Effector CD8-positive, alpha-beta T cell (primary cell): ENCODE results near the gene IPO11.
"Not testable (repeated sequence)": the region's sequence is repeated elsewhere in the genome, so short reads cannot be mapped to it uniquely, and the experiment has no call there.

Source experiments
- DNase-seq: peaks from one replicate; lab custom pipeline; 2025; lab: John Stamatoyannopoulos, UW

The IPO11 gene

DNA sequence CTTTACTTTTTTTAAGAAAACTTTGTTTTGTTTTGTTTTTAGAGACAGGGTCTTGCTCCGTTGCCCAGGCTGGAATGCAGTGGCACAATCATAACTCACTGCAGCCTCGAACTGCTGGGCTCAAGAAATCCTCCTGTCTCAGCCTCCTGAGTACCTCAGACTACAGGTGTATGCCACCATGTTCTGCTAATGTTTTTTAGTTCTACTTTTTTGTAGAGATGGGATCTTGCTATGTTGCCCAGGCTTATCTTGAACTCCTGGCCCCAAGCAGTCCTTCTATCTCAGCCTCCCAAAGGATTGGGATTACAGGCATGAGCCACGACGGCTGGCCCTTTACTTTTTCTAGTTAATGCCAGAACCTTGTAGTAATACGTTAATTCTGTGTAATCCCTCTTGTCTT is 36.0 kb downstream of the IPO11 start:
- DNase-seq, result no peak

DNA sequence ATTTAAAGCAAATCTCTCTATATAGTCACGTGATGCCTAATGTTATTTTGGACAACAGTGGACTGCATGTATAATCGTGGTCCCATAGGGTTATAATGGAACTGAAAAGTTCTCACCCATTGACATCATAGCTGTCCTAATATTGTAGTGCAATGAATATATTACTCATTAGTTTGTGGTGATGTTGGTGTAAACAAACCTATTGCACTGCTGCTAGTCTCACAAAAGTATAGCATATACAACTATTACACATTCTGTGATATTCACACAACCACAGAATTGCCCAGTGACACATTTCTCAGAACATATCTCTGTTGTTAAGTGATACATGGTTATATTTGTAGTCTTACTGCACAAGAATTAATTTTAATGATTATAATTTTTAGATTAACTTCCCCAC is 37.7 kb downstream of the IPO11 start:
- no peak for DNase-seq

DNA sequence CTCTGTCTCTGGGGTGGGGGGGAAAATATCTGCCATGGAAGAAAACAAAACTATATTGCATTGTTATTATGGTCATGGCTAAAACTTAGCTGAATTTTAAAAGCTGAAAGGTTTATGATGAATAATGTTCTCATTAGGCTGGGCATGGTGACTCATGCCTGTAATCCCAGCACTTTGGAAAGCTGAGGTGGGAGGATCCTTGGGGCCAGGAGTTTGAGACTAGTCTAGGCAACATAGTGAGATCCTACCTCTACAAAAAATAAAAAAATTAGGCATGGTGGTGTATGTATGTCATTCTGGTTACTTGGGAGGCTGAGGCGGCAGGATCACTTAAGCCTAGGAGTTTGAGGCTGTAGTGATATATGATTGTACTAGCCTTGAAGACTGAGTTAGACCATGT is 44.5 kb downstream of the IPO11 start:
- no peak for DNase-seq

DNA sequence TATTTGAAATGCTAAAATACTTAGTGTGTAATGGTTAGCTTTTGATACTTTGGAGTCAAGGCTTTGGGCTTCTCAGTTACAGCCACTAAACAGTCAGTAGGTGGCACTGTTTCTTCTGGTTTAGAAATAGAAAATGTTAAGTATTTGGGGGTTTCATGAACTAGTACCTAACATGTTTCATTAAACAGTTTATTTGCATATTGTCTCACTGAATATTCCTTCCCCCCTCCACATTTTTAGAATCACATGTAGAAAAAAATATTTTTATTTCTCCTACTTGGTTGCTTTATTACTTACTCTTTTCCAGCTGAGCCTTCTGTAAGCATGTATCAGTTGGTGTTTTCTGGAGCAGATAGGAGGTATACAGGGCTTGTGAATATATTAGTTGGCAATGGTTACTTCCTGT is 48.0 kb downstream of the IPO11 start:
- DNase-seq, result no peak

DNA sequence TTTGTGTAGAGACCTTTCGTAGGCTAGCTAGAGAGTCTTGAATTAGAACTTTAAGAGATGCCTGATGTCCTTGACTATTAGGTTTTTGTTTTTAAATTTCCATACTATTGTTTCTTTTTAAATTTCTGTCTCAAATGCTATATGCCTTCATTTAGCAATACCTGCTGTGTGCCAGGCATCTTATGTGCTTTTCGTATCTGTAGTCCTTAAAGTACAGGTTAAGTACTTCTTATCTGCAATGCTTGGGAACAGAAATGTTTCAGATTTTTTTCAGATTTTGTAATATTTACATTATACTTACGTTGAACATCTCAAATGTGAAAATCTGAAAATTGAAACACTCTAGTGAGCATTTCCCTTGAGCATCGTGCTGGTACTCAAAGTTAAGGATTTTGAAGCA is 49.0 kb downstream of the IPO11 start:
- DNase-seq, result no peak

DNA sequence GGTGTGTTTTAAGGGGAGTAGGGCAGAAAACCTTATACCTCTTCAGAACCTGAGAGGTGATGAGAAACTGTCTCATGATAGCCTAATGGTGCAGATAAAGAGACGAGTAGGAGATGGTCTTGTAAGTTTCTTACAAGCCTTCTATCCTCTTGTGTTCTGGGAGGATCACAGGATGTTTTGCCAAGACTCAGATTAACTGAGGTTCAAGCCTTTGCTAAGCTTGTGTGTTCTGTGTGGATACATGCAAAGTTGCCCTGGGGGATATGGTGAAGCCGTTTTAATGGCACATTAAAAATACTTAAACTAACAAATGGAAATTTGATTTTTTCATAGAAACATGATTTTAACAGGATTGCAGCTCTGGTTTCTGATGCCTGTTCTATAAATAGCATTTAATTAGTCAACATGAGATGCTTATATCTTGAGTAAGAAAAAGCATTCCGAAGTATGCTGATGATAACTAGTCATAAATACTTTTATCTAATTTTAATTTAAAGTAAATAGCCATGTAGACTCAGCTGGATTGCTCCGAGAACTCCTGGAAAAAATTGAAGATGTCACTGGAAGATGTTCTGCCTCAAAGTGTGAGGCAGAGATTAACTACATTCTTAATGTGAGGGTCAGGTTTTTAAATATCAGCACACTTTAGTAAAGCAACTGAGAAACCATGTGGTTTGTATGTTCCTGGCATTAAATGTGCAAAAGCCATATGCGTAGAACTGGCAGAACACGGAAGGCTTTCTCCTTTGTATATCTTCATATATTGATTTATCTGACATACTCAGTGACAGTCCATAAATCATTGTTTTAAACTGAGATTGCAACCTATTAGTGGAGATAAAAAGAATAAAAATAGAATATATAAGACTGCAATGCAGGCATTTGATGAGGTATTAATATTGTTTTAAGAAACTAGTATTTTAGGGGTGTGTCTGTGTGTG is 53.7 kb downstream of the IPO11 start:
- DNase-seq, result no peak

DNA sequence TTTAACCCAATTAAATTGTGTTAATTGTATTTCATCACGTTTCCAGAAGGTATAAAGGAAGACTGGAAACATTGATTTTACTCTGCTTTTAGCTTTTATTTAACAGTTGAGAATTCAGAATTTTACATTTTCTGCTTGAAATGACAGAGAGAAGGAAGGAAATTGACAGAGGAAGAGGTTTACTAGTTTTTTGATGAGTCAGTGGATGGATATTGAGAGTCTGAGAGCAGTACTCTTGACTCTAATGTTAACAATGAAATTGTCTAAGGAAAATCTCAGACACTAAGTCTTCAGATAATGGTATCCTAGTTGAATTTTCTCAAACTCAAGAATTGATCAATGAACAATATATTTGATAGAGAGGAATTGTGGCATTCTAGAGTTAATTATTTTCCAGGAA is 60.6 kb downstream of the IPO11 start:
- no peak for DNase-seq

DNA sequence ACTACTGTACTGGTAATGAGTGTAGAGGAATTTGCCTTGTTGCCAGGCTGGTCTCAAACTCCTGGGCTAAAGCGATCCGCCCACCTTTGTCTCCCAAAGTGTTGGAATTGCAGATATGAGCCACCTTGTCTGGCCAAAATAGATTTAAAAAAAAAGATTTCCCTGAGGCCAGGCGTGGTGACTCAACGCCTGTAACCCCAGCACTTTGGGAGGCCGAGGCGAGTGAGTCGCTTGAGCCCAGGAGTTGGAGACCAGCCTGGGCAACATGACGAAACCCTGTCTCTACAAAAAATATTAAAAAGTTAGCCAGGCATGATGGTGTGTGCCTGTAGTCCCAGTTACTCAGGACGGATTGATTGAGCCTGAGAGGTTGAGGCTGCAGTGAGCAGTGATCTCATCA is 62.5 kb downstream of the IPO11 start:
- DNase-seq, result no peak

DNA sequence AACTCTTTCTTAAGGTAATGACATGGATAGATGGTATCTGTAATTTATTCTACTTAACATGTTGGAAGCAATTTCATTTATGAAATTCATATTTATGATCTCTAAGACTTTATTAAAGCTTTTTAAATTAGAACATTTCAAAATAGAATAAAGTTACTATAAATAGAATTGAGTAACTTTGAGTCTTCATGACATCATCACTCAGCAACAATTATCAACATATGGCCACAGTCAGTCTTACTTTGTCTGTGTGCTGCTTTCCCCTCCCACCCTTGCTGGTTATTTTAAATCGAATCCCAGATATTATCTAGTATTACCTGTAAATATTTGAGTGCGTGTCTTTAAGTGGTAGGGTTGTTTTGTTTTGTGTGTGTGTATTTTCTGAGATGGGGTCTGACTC is 65.2 kb downstream of the IPO11 start:
- no peak for DNase-seq

DNA sequence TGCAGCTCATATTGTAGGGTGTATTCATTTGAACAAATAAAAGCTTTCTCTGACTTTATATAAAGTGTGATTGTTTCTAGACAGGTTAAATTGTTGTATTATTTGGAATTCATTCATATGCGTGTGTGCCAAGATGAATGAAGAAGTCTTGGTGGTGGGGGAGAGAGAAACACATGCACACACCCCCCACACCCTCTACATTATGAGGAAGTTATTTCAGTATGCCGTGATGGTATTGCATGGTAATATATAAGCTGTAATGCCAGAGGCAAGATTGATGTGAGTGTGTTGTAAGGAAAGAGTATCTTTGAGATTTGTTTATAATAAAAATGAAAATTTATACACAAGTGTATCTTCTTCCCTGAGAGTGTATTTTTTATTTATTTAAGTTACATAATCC is 71.0 kb downstream of the IPO11 start:
- DNase-seq, result no peak

DNA sequence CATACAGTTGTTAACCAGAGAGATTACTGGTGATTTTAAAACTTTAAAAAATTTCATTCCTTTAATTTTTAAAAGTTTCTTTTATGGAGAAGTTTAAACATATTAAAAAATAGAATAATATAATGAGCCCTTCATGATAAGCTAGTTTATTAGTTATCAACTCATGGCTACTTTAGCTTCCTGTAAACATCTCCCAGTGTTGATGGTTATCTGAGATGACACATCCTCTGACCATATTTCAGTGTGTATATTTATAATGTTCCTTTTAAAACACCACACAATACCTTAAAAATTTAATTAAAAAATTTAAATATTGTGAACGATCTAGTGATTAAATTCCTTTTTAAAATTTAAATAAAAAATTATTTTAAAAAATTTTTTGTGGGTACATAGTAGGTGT is 74.1 kb downstream of the IPO11 start:
- DNase-seq, result no peak

DNA sequence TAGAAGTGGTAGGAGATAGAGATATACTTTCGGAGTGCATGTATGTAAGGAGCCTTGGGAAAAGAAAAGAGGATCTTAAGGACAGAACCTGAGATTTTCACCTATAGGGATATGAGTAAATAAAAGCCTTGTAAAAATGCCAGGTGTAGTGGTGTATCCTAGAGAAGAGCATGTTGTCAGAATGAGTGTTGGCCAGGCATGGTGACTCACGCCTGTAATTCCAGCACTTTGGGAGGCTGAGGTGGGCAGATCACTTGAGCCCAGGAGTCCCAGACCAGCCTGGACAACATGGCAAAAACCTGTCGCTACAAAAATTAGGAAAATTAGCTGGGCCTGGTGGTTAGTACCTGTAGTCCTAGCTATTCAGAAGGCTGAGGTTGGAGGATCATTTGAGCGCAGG is 76.0 kb downstream of the IPO11 start:
- no peak for DNase-seq

DNA sequence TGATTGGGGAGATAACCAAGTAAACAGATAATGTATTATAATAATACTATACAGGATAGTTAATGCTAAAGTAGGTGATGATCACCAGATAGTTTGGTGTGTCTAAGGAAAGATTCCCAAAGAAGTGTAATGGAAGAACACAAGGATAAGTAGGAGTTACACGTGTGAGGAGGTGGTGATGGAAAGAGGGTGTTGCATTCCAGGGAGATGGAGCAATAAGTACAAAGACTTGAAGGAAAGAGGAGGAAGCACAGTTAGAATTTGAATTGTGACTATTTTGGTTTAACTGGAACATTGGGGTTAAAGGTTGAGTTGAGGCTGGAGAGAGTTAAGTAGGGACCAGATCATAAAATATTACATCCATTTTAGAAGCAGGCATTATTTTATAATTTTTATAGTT is 76.9 kb downstream of the IPO11 start:
- no peak for DNase-seq

DNA sequence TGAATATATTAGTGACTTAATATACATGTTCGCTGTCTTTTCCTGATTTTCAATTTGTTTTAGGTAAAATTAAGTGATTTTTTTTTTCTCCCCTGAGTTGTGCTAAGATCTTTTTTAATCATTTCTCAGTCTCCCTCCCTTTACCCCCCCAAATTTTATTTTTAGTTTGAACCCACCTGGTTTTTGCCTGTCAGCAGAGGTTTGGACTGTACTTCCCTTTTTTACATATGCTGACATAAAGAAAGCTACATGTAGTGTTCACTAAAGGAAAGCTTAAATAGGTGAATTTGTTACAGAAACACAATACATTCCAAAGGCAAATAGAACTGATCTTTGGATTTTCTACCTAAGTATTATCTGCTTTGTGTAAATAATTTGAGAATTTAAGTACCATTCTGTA is 82.2 kb downstream of the IPO11 start:
- no peak for DNase-seq

DNA sequence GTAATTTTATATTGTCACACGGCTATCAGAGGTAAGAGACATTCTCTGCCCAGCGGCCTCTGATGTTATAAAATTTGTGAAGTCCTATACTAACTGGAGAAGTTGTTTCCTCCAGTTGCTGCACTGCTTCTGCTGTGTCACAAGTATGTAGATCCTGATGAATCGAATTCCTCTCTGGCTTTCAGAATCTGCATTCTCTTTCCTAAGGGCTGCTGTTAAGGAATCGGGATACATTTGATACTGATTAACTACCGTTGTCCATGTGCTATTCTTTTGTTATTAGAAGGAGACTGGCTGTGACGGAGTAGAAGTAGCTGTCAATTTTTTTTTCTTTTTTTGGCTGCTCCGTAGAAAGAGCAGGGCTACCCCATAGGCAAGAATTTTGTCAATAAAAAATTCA is 84.3 kb downstream of the IPO11 start:
- DNase-seq, result no peak

DNA sequence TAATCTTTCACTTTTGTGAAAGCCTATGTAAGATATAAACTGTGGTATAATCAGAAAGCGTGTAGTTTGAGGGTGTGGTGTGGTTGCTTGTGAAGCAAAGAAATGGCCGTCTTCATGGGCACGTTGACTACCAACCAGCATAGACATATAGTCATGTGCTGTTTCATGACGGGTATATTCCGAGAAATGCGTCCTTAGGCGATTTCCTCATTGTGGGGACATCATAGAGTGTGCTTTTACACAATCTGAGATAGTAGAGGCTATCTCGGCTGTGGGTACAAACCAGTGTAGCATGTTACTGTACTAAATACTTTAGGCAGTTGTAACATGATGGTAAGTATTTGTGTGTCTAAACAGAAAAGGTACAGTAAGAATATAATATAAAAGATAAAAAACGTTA is 86.4 kb downstream of the IPO11 start:
- DNase-seq, result no peak

DNA sequence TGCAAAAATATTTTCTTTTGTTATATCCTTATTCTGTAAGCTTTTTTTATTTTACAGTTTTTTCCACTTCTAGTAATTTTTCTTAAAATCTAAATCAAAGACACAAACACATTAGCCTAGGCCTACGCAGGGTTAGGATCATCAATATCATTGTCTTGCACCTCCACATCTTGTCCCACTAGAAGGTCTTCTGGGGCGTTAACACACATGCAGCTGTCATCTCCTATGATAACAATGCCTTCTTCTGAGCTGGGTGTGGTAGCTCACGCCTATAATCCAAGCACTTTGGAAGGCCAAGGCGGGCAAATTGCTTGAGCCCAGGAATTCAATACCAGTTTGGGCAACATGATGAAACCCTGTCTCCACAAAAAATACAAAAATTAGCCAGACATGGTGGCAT is 87.2 kb downstream of the IPO11 start:
- DNase-seq, result no peak

DNA sequence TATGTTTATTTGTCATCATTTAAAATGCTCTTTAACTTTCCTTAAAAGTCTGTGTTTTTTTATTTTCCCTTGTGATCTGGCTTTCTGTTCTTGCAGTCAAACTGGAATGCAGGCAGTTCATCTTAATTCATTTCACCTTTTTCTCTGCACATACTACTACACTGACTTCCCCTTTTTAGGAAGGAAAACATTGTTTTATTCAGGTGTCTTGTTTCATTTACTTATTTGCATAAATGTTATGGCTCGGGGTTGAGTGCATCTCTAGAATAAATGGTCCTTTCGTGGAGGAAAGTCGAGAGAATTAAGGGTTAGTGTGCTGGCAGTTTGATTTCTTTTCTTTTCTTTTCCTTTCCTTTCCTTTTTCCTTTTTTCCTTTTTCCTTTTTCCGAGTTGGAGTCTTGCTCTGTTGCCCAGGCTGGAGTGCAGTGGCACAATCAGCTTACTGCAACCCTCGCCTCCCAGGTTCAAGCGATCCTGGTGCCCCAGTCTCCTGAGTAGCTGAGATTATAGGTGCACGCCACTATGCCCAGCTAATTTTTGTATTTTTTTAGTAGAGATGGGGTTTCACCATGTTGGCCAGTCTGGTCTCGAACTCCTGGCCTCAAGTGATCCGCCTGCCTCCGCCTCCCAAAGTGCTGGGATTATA is 90.0 kb downstream of the IPO11 start:
- no peak for DNase-seq

DNA sequence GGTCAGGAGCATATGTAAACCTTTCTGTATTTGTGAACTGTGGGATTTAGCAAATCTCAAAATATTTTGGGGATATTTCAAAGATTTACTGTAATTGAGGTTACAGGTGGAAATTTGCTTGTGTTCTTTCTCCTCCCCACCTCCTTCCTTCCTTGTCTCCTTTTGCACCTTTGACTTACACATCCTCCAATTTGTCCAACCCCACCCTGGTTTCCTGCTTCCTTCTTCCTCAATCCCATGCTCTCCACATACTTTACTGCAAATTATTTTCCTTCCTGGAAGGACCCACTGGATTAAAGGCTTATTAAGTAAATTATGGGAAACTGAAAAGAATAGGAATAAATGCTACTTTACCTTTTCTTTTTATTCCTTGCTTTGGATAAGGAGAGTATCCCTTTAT is 91.6 kb downstream of the IPO11 start:
- no peak for DNase-seq

DNA sequence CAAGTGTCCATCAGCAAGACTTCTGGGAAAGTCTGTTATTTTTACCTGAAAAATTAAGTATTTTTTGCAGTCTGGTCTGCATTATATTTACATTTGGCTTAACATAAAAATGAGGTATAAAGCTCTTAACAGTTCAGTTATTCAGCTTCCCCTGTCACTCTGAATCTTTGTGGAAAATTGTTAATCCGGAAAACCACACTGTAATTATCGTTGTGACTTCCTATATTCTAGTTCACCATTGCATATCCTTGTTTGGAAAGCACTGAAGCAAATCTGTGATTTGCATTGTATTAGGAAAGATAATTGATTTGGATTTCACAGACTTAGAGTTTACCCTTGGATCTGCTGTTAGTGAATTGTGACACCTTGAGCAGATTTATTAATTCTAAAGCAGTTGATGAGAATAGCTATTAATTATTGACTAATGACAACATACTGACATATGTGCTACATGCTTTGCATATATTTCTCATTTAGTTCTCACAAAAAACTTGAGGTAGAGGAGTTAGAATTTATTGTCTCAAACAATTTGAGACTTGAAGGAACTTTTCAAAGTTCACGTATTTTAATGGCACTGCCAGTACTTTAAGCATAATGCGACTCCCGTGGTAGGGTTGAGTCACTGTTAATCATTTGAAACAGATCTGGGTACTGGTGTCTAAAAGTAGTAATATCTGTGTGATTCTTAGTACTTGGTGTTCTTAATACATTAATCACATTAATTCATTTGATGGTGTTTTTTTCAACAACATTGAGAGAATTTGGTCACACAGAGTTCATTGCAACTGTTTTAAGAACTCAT is 94.3 kb downstream of the IPO11 start:
- DNase-seq, result no peak

DNA sequence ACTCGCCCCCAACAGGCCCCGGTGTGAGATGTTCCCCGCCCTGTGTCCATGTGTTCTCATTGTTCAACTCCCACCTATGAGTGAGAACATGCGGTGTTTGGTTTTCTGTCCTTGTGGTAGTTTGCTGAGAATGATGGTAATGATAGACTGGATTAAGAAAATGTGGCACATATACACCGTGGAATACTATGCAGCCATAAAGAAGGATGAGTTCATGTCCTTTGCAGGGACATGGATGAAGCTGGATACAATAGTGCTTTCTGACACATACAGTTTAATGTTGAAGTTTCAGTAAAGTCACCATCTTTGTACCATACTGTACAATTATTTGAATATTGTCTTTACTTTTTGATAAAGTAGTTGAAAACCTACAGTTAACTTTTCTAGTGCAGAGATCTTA is 96.2 kb downstream of the IPO11 start:
- DNase-seq, result not testable (repeated sequence)

DNA sequence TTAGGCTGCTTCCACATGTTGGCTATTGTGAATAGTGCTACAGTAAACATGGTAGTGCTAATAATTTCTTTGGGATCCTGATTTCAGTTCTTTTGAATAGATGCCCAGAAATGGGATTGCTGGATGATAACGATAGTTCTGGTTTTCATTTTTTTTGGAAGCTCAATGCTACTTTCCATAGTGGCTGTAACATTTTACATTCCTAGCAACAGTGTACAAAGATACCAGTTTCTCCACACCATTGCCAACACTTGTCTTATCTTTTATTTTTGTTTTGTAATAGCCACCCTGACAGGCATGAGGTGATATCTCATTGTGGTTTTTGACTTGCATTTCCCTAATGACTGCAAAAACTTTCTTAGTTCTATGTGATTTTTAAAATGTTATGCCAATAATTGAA is 97.2 kb downstream of the IPO11 start:
- DNase-seq, result no peak

DNA sequence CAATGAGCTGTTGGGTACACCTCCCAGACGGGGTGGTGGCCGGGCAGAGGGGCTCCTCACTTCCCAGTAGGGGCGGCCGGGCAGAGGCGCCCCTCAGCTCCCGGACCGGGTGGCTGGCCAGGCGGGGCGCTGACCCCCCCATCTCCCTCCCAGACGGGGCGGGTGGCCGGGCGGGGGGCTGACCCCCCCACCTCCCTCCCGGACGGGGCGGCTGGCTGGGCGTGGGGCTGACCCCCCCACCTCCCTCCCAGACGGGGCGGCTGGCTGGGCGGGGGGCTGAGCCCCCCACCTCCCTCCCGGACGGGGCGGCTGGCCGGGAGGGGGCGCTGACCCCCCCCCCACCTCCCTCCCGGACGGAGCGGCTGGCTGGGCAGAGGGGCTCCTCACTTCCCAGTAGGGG is 100.5 kb downstream of the IPO11 start:
- not testable (repeated sequence) for DNase-seq
